ENCODE results near the gene MTMR12.

Gene MTMR12

GRCh38 chr5:32251871-32252458 lies 60.8 kb downstream of the MTMR12 start:
- no peaks in the 10 kb centered on the region for H3K27me3 ChIP-seq (ENCODE audit: low read depth, low read length)
- TF ChIP-seq EZH2phosphoT487 (IDR thresholded peaks at IDR 0.05; ENCODE audit: low read depth) (no peak), CTCF (IDR thresholded peaks at IDR 0.05; ENCODE audit: low read depth, low read length) (no peak)
- H3K4me3 ChIP-seq (ENCODE audit: low read length): no peak overlapping the region
- no peak overlapping the region for H3K4me2 ChIP-seq (ENCODE audit: low read length)
- H3K9ac ChIP-seq (ENCODE audit: low read length): no peak overlapping the region
- no peak overlapping the region for H3K27ac ChIP-seq (ENCODE audit: low read length)
- no peaks in the 10 kb centered on the region for H4K20me1 ChIP-seq (ENCODE audit: insufficient read depth, low read length)
- H3K9me3 ChIP-seq (ENCODE audit: insufficient read depth, low read length): no peaks in the 10 kb centered on the region
- H2AFZ ChIP-seq (ENCODE audit: low read depth, low read length): no peak overlapping the region
- H3K36me3 ChIP-seq (replicated peaks; ENCODE audit: low read depth, low read length): peaks cover 15% of the 10 kb centered on the region
- H3K79me2 ChIP-seq (ENCODE audit: low read length): no peaks in the 10 kb centered on the region
- no peaks in the 10 kb centered on the region for H3K4me1 ChIP-seq (ENCODE audit: low read length)

DNA sequence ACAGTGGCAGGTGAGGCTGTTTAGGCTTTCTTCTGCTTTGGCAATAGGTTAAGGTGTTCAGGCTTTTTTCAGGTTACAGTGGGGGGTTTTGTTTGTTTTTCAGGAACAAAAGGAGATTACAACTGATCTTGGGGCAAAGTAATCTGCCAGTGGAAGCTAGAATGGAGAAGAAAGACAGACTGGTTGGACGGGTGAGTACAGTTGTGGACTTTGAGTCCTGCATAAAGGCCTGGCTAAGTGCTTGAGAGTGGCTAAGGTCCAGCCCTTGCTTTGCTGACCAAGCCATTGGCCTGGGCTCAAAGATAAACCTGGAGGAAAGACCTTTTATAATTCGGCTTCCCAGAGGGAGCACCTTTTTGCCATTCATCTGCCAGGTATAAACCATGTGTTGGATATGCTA lies 63.1 kb downstream of the MTMR12 start:
- Histone ChIP-seq H2AFZ (ENCODE audit: low read depth, low read length) (no peak overlapping the region), H3K4me2 (ENCODE audit: low read length) (no peak overlapping the region), H3K79me2 (ENCODE audit: low read length) (no peaks in the 10 kb centered on the region), H3K4me3 (ENCODE audit: low read length) (no peak overlapping the region), H3K36me3 (replicated peaks; ENCODE audit: low read depth, low read length) (peaks cover 8% of the 10 kb centered on the region), H3K9me3 (ENCODE audit: insufficient read depth, low read length) (no peaks in the 10 kb centered on the region), H3K4me1 (ENCODE audit: low read length) (no peaks in the 10 kb centered on the region), H3K27me3 (ENCODE audit: low read depth, low read length) (no peaks in the 10 kb centered on the region), H3K9ac (ENCODE audit: low read length) (no peak overlapping the region), H4K20me1 (ENCODE audit: insufficient read depth, low read length) (no peaks in the 10 kb centered on the region), H3K27ac (ENCODE audit: low read length) (no peak overlapping the region)
- TF ChIP-seq CTCF (IDR thresholded peaks at IDR 0.05; ENCODE audit: low read depth, low read length) (no peak), EZH2phosphoT487 (IDR thresholded peaks at IDR 0.05; ENCODE audit: low read depth) (no peak)

- Histone ChIP-seq H2AFZ (ENCODE audit: low read depth, low read length) (no peak overlapping the region), H4K20me1 (ENCODE audit: insufficient read depth, low read length) (no peaks in the 10 kb centered on the region), H3K4me1 (ENCODE audit: low read length) (peaks cover 9% of the 10 kb centered on the region; the same call in 1 of the 2 replicates), H3K4me2 (ENCODE audit: low read length) (no peak overlapping the region), H3K36me3 (replicated peaks; ENCODE audit: low read depth, low read length) (peaks cover 15% of the 10 kb centered on the region), H3K9ac (ENCODE audit: low read length) (no peak overlapping the region), H3K79me2 (ENCODE audit: low read length) (no peaks in the 10 kb centered on the region), H3K27ac (ENCODE audit: low read length) (no peak overlapping the region), H3K27me3 (ENCODE audit: low read depth, low read length) (no peaks in the 10 kb centered on the region), H3K9me3 (ENCODE audit: insufficient read depth, low read length) (no peaks in the 10 kb centered on the region), H3K4me3 (ENCODE audit: low read length) (no peak overlapping the region)
- TF ChIP-seq CTCF (IDR thresholded peaks at IDR 0.05; ENCODE audit: low read depth, low read length): no peak
- TF ChIP-seq EZH2phosphoT487 (IDR thresholded peaks at IDR 0.05; ENCODE audit: low read depth): no peak
These were observed 67.0 kb downstream of the MTMR12 start for GRCh38 chr5:32245742-32246141.

DNA sequence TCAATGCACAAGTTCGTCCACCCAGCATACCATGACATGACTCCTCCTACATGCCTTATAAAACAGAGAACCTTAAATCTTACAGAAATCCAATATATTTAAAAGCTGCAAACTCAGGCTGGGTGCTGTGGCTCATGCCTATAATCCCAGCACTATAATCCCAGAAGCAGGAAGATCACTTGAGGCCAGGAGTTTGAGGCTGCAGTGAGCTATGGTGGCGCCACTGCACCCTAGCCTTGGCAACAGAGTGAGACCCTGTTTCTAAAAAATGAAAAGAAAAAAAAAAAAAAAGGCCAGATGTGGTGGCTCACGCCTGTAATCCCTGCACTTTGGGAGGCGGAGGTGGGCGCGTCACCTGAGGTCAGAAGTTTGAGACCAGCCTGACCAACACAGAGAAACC lies 68.7 kb downstream of the MTMR12 start:
- Histone ChIP-seq H3K27ac (ENCODE audit: low read length) (no peak overlapping the region), H3K36me3 (replicated peaks; ENCODE audit: low read depth, low read length) (peaks cover 15% of the 10 kb centered on the region), H3K4me3 (ENCODE audit: low read length) (no peak overlapping the region), H3K27me3 (ENCODE audit: low read depth, low read length) (no peaks in the 10 kb centered on the region), H3K9ac (ENCODE audit: low read length) (no peak overlapping the region), H3K4me2 (ENCODE audit: low read length) (no peak overlapping the region), H3K4me1 (ENCODE audit: low read length) (peaks cover 10% of the 10 kb centered on the region; the same call in 1 of the 2 replicates), H3K9me3 (ENCODE audit: insufficient read depth, low read length) (no peaks in the 10 kb centered on the region), H2AFZ (ENCODE audit: low read depth, low read length) (no peak overlapping the region), H4K20me1 (ENCODE audit: insufficient read depth, low read length) (no peaks in the 10 kb centered on the region), H3K79me2 (ENCODE audit: low read length) (no peaks in the 10 kb centered on the region)
- TF ChIP-seq CTCF (IDR thresholded peaks at IDR 0.05; ENCODE audit: low read depth, low read length) (no peak), EZH2phosphoT487 (IDR thresholded peaks at IDR 0.05; ENCODE audit: low read depth) (no peak)

All from OCI-LY3 (cell line).